T-cell (primary cell): ENCODE measurements around the gene AGBL1. TPM values are rescaled to one million over a fixed set of nuclear protein-coding genes. Genes with fewer than 3 reads are reported as not detected.

Source experiments
- ATAC-seq, 4 experiments: fragments of 200-7000 bp in 3 of 4; fragments of 150-1000 bp in 1 of 4; cut with Tn5 transposase; replicated peaks in 1 of 4; 1 replicate in 3 of 4; 2 replicates in 1 of 4; pipeline ENCODE4 v1.10.0; 2021; ENCODE audit warnings: moderate library complexity in 3 of 4, mild to moderate bottlenecking in 2 of 4, moderate number of reproducible peaks in 1 of 4
- CTCF ChIA-PET, 2 donors: fragments of 300-600 bp; sonication (Branson Sonifier 250); formaldehyde crosslinking; loops; one replicate each; lab custom pipeline; 2022; ENCODE audit warnings: antibody characterized with exemption in 2 of 2; lab: Charles Lee
- POLR2A ChIA-PET, 2 donors: fragments of 300-600 bp; sonication (Branson Sonifier 250); formaldehyde crosslinking; loops; one replicate each; lab custom pipeline; 2022; ENCODE audit warnings: antibody characterized with exemption in 2 of 2; lab: Charles Lee
- DNase-seq, 35 experiments: peaks; one replicate each; pipeline versions ENCODE4 v3.0.0 to v3.0.0-alpha.2; 2013 to 2023
- H3K27ac ChIP-seq: one replicate; pipeline ENCODE4 v1.5.1; 2013; ENCODE audit warnings: low read length
- H3K27me3 ChIP-seq, 2 experiments: replicated peaks in 1 of 2; 1 replicate in 1 of 2; 2 replicates in 1 of 2; pipeline versions ENCODE4 v1.6.1 to v1.7.0; 2013; ENCODE audit warnings: low read length in 1 of 2, mixed read lengths in 1 of 2; ENCODE audit not compliant: control insufficient read depth in 2 of 2, insufficient read depth in 2 of 2; ENCODE audit errors: extremely low read depth in 1 of 2
- H3K36me3 ChIP-seq, 2 donors: 1 replicate in 1 of 2; 2 replicates in 1 of 2; pipeline versions ENCODE4 v1.6.1 to v1.7.0; 2013; ENCODE audit warnings: low read length in 1 of 2; ENCODE audit not compliant: control insufficient read depth in 2 of 2, insufficient read depth in 1 of 2; ENCODE audit errors: extremely low read depth in 1 of 2
- H3K4me1 ChIP-seq, 2 experiments: 1 replicate in 1 of 2; 2 replicates in 1 of 2; pipeline versions ENCODE4 v1.6.1 to v1.7.0; 2013; ENCODE audit warnings: low read length in 2 of 2, mixed read lengths in 1 of 2; ENCODE audit not compliant: insufficient read depth in 2 of 2, control insufficient read depth in 1 of 2; ENCODE audit errors: extremely low read depth in 1 of 2
- H3K4me3 ChIP-seq, 2 donors: 1 replicate in 1 of 2; 2 replicates in 1 of 2; pipeline versions ENCODE4 v1.5.1 to v1.7.0; 2013; ENCODE audit warnings: mild to moderate bottlenecking in 2 of 2, low read length in 1 of 2, moderate library complexity in 1 of 2; ENCODE audit not compliant: control insufficient read depth in 1 of 2; ENCODE audit errors: extremely low read depth in 1 of 2
- H3K9me3 ChIP-seq: 2 replicates; pipeline ENCODE4 v1.7.0; 2013
- H3K27ac Mint-ChIP-seq, 2 donors: one replicate each; pipeline ENCODE4 v1.8.0; 2020 to 2021; ENCODE audit warnings: mild to moderate bottlenecking in 2 of 2, mixed read lengths in 2 of 2
- H3K27me3 Mint-ChIP-seq, 2 donors: one replicate each; pipeline ENCODE4 v1.8.0; 2021 to 2022; ENCODE audit warnings: mixed read lengths in 2 of 2
- H3K36me3 Mint-ChIP-seq: one replicate; pipeline ENCODE4 v1.8.0; 2021; ENCODE audit warnings: mixed read lengths
- H3K4me1 Mint-ChIP-seq, 3 donors: one replicate each; pipeline ENCODE4 v1.8.0; 2020 to 2022; ENCODE audit warnings: mixed read lengths in 3 of 3, mild to moderate bottlenecking in 1 of 3
- H3K4me3 Mint-ChIP-seq, 3 donors: one replicate each; pipeline ENCODE4 v1.8.0; 2020 to 2022; ENCODE audit warnings: mild to moderate bottlenecking in 3 of 3, mixed read lengths in 3 of 3, moderate library complexity in 3 of 3
- H3K9me3 Mint-ChIP-seq, 3 donors: one replicate each; pipeline ENCODE4 v1.8.0; 2020 to 2022; ENCODE audit warnings: mixed read lengths in 3 of 3
- WGBS: methylation state at CpG from one replicate; pipeline ENCODE4 v1.1.5; 2013; ENCODE audit warnings: missing lambda C conversion rate; ENCODE audit not compliant: insufficient coverage; 5-methylcytosine and 5-hydroxymethylcytosine counted together
- total RNA-seq, 35 experiments: library from RNA in 6 of 35; stranded (reverse) in 6 of 35; fragments of 120-200 nt in 1 of 35; gene quantifications; one replicate each; pipeline versions ENCODE4 v1.2.1 to v1.2.4 and lab custom pipeline; 2013 to 2026

AGBL1 gene
- total RNA-seq, 5 donors from 2014 or later (not counting 1 experiment from before 2014, with no cell fraction given) = not detected

GRCh38 chr15:86571873-86572272 is 492.2 kb downstream of the AGBL1 start:
- 84% methylated on average over 10 of the region's 11 CpGs for WGBS
- peaks cover 3 to 7% (median 5%) of the 10 kb centered on the region in 3 donors for H3K9me3 Mint-ChIP-seq
- peaks cover 0 to 12% of the 10 kb centered on the region in 2 experiments for H3K27me3 ChIP-seq
- peaks cover 0 to 4% of the 10 kb centered on the region in 2 experiments for H3K4me1 ChIP-seq
- no peak for DNase-seq
- ATAC-seq = no peak
- no peaks in the 10 kb centered on the region for H3K36me3 Mint-ChIP-seq
- ChIA-PET POLR2A (no interaction called here), CTCF (no interaction called here)
- no peaks in the 10 kb centered on the region for H3K36me3 ChIP-seq
- H3K9me3 ChIP-seq = no peaks in the 10 kb centered on the region
- H3K27ac ChIP-seq = no peak overlapping the region
- H3K27ac Mint-ChIP-seq = peak overlapping the region in 1 of 2 donors; percentile 16
- H3K27me3 Mint-ChIP-seq = peaks cover 8 to 9% of the 10 kb centered on the region in 2 donors
- H3K4me1 Mint-ChIP-seq = peaks cover 13 to 14% (median 14%) of the 10 kb centered on the region in 3 donors
- no peak overlapping the region for H3K4me3 Mint-ChIP-seq
- no peak overlapping the region for H3K4me3 ChIP-seq

DNA sequence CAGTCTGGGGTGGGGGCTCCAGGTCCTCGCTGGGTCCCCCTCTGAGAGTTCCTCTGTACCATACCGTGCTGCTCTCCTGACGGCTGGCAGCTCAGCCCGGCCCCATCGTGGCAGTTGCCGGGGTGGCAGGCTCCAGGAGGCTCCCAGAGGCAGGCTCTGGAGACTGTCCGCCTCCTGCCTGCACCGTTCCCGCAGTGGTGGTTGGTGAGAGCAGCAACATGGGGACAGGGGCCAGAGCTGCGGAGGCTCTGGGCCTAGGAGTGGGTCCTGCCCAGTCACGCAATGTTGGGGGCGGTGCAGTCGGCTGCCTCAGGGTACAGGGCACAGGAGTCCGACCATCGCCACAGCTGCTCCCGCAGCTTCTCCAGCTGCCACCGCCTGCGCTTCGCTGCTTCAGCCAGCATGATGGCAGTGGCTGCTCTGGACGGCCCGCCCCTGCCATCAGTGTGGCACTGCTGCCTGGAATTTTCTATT is 492.7 kb downstream of the AGBL1 start:
- Histone ChIP-seq H3K4me1 (peaks cover 0 to 4% of the 10 kb centered on the region in 2 experiments), H3K9me3 (no peaks in the 10 kb centered on the region), H3K27me3 (peaks cover 0 to 12% of the 10 kb centered on the region in 2 experiments), H3K27ac (no peak overlapping the region), H3K4me3 (no peak overlapping the region), H3K36me3 (no peaks in the 10 kb centered on the region)
- no peak overlapping the region for H3K4me3 Mint-ChIP-seq
- H3K27me3 Mint-ChIP-seq = peaks cover 8 to 9% of the 10 kb centered on the region in 2 donors
- H3K9me3 Mint-ChIP-seq = peaks cover 0 to 11% (median 5%) of the 10 kb centered on the region in 3 donors
- DNase-seq (no peak), ATAC-seq (no peak)
- peaks cover 13 to 14% (median 14%) of the 10 kb centered on the region in 3 donors for H3K4me1 Mint-ChIP-seq
- CTCF ChIA-PET = no interaction called here
- H3K27ac Mint-ChIP-seq = no peak overlapping the region
- WGBS = 93% methylated on average over 21 of the region's 21 CpGs
- no peaks in the 10 kb centered on the region for H3K36me3 Mint-ChIP-seq
- POLR2A ChIA-PET = no interaction called here

DNA sequence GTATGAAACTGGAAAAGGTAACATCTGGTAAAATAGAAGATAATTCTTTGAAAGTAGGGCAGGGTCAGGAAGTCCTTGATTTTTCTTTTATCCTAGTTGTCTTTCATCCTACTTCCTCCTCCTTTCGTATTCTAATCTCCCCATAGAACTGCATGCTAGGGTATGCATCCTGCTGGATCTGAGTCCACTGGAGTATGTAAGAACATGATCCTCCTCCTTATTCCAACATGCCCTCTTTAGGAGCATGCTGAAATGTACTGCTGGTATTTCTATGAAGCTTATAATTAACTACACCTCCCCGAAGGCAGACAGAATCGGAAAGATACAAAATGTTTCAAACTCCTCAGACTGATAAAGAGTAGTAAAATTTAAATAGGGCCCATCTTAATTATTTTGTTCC is 493.8 kb downstream of the AGBL1 start:
- no peak for ATAC-seq
- Histone ChIP-seq H3K36me3 (no peaks in the 10 kb centered on the region), H3K4me1 (peaks cover 0 to 4% of the 10 kb centered on the region in 2 experiments), H3K27ac (no peak overlapping the region), H3K9me3 (no peaks in the 10 kb centered on the region), H3K27me3 (peaks cover 0 to 12% of the 10 kb centered on the region in 2 experiments), H3K4me3 (no peak overlapping the region)
- ChIA-PET POLR2A (no interaction called here), CTCF (no interaction called here)
- peaks cover 13 to 14% (median 14%) of the 10 kb centered on the region in 3 donors for H3K4me1 Mint-ChIP-seq
- peaks cover 0 to 11% (median 5%) of the 10 kb centered on the region in 3 donors for H3K9me3 Mint-ChIP-seq
- WGBS = no CpG with 5 or more reads among the region's 3 CpGs
- peaks cover 5 to 9% of the 10 kb centered on the region in 2 donors for H3K27me3 Mint-ChIP-seq
- DNase-seq = no peak
- no peaks in the 10 kb centered on the region for H3K36me3 Mint-ChIP-seq
- no peak overlapping the region for H3K4me3 Mint-ChIP-seq
- no peak overlapping the region for H3K27ac Mint-ChIP-seq

GRCh38 chr15:86588413-86588812 is 508.7 kb downstream of the AGBL1 start:
- Histone ChIP-seq H3K4me3 (no peak overlapping the region), H3K4me1 (no peaks in the 10 kb centered on the region), H3K9me3 (no peaks in the 10 kb centered on the region), H3K27ac (no peak overlapping the region), H3K27me3 (no peaks in the 10 kb centered on the region), H3K36me3 (no peaks in the 10 kb centered on the region)
- ChIA-PET CTCF (no interaction called here), POLR2A (no interaction called here)
- Mint-ChIP-seq H3K36me3 (no peaks in the 10 kb centered on the region), H3K27ac (no peak overlapping the region), H3K9me3 (peaks cover 0 to 14% (median 4%) of the 10 kb centered on the region in 3 donors), H3K4me3 (no peak overlapping the region), H3K4me1 (no peaks in the 10 kb centered on the region), H3K27me3 (peaks cover 0 to 4% of the 10 kb centered on the region in 2 donors)
- DNase-seq (no peak), ATAC-seq (no peak)
- 42% methylated on average over 2 of the region's 2 CpGs for WGBS

GRCh38 chr15:86590461-86590860 is 510.8 kb downstream of the AGBL1 start:
- no peak overlapping the region for H3K4me3 Mint-ChIP-seq
- Histone ChIP-seq H3K36me3 (no peaks in the 10 kb centered on the region), H3K9me3 (no peaks in the 10 kb centered on the region), H3K4me1 (no peaks in the 10 kb centered on the region), H3K27me3 (no peaks in the 10 kb centered on the region), H3K4me3 (no peak overlapping the region), H3K27ac (no peak overlapping the region)
- no peak for ATAC-seq
- CTCF ChIA-PET = no interaction called here
- POLR2A ChIA-PET = no interaction called here
- no peak overlapping the region for H3K27ac Mint-ChIP-seq
- no peaks in the 10 kb centered on the region for H3K36me3 Mint-ChIP-seq
- WGBS = no CpG with 5 or more reads among the region's 1 CpG
- DNase-seq = no peak
- H3K27me3 Mint-ChIP-seq = no peaks in the 10 kb centered on the region
- no peaks in the 10 kb centered on the region for H3K4me1 Mint-ChIP-seq
- peaks cover 0 to 14% (median 4%) of the 10 kb centered on the region in 3 donors for H3K9me3 Mint-ChIP-seq

DNA sequence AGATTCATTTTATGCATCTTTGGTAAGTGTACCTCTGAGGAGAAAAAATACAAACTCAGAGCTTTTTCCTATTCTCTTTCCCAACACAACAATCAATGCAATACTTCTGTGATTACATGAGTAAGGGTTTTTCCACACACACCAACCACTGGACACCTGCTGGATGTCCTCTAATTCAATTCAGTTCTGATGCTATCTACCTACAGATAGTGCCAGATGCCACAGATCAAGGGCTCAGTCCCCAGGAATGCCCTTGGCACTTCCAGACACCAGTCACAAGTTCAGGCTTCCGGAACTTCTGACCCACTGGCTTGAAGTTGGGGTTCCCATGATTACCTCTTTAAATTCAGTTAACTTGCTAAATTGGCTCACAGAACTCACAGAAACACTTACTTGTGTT is 511.5 kb downstream of the AGBL1 start:
- Histone ChIP-seq H3K4me1 (no peaks in the 10 kb centered on the region), H3K27ac (no peak overlapping the region), H3K9me3 (no peaks in the 10 kb centered on the region), H3K4me3 (no peak overlapping the region), H3K27me3 (no peaks in the 10 kb centered on the region), H3K36me3 (no peaks in the 10 kb centered on the region)
- no peak overlapping the region for H3K27ac Mint-ChIP-seq
- no peak overlapping the region for H3K4me3 Mint-ChIP-seq
- whole genome bisulfite sequencing = no CpG with 5 or more reads among the region's 1 CpG
- ATAC-seq (no peak), DNase-seq (no peak)
- H3K9me3 Mint-ChIP-seq = peaks cover 0 to 14% (median 4%) of the 10 kb centered on the region in 3 donors
- CTCF ChIA-PET = no interaction called here
- no peaks in the 10 kb centered on the region for H3K4me1 Mint-ChIP-seq
- no peaks in the 10 kb centered on the region for H3K27me3 Mint-ChIP-seq
- no peaks in the 10 kb centered on the region for H3K36me3 Mint-ChIP-seq
- POLR2A ChIA-PET = no interaction called here
